HCT116 (cell line): ENCODE measurements around the gene DUSP16. TPM values are rescaled to one million over a fixed set of nuclear protein-coding genes. Genes with fewer than 3 reads are reported as not detected.

Source experiments
- ATAC-seq: fragments of 200-7000 bp; cut with Tn5 transposase; 2 replicates; pipeline ENCODE4 v1.9.1; 2020; ENCODE audit warnings: mild to moderate bottlenecking, moderate library complexity
- BruUV-seq: library from RNA; stranded (reverse); fragments of 400-500 nt; replicated peaks from 2 replicates; lab custom pipeline; 2021; lab: Mats Ljungman, UMichigan
- CTCF ChIA-PET: fragments of 300-600 bp; sonication (Branson Sonifier 250); formaldehyde crosslinking; loops from one replicate; lab custom pipeline; 2021; ENCODE audit warnings: antibody characterized with exemption; lab: Charles Lee
- POLR2A ChIA-PET: fragments of 300-600, 350-600 bp; sonication (Branson Sonifier 250); formaldehyde crosslinking; loops from one replicate; lab custom pipeline; 2021; ENCODE audit warnings: antibody characterized with exemption; lab: Charles Lee
- RAD21 ChIA-PET, 2 experiments: fragments of 300-600 bp; sonication (Branson Sonifier 250); formaldehyde crosslinking; loops; one replicate each; lab custom pipeline; 2023; ENCODE audit warnings: low total read pairs in 2 of 2; ENCODE audit not compliant: uncharacterized antibody in 2 of 2, unreplicated experiment in 2 of 2, low non-redundant PET in 1 of 2; lab: Charles Lee
- DNase-seq: peaks from one replicate; pipeline ENCODE4 v3.0.0-alpha.2; 2010; ENCODE audit warnings: low read depth, low spot score
- H2AFZ ChIP-seq: fragments of 200-600 bp; shearing (Covaris generic), sonication (generic); 2 replicates; pipeline ENCODE4 v1.6.1; 2017; ENCODE audit warnings: low read depth, mixed run types, mixed read lengths, antibody characterized with exemption, low read length; ENCODE audit not compliant: poor library complexity, severe bottlenecking
- H3K27ac ChIP-seq: 2 replicates; pipeline ENCODE4 v1.5.1; 2012; ENCODE audit warnings: low read depth, low read length
- H3K27me3 ChIP-seq: fragments of 200-600 bp; sonication (generic); 2 replicates; pipeline ENCODE4 v1.6.1; 2016; ENCODE audit warnings: mixed run types, low read length, mixed read lengths; ENCODE audit not compliant: insufficient read depth
- H3K36me3 ChIP-seq, 2 experiments: fragments of 200-500 bp in 1 of 2; fragments of 200-600 bp in 1 of 2; sonication (Bioruptor generic) in 1 of 2; sonication (generic) in 1 of 2; 2 replicates each; pipeline versions ENCODE4 v1.5.1 to v1.6.1; 2014 to 2016; ENCODE audit warnings: low read length in 2 of 2, inconsistent platforms in 1 of 2, mixed read lengths in 1 of 2, mixed run types in 1 of 2; ENCODE audit not compliant: insufficient read depth in 2 of 2, control insufficient read depth in 1 of 2
- H3K4me1 ChIP-seq, 2 experiments: fragments of 200-600 bp in 1 of 2; sonication (generic) in 1 of 2; 2 replicates each; pipeline versions ENCODE4 v1.5.1 to v1.6.1; 2012 to 2017; ENCODE audit warnings: low read length in 2 of 2, inconsistent platforms in 1 of 2, mild to moderate bottlenecking in 1 of 2, mixed read lengths in 1 of 2, mixed run types in 1 of 2, moderate library complexity in 1 of 2; ENCODE audit not compliant: insufficient read depth in 2 of 2, control insufficient read depth in 1 of 2
- H3K4me2 ChIP-seq: fragments of 200-600 bp; sonication (generic); 2 replicates; pipeline ENCODE4 v1.6.1; 2017; ENCODE audit warnings: mixed run types, low read length, mixed read lengths
- H3K4me3 ChIP-seq, 2 experiments: fragments of 200-600 bp in 1 of 2; sonication (generic) in 1 of 2; replicated peaks in 1 of 2; 2 replicates each; pipeline ENCODE4 v1.5.1; 2011 to 2016; ENCODE audit warnings: low read length in 2 of 2, control low read depth in 1 of 2, low read depth in 1 of 2, mild to moderate bottlenecking in 1 of 2, mixed read lengths in 1 of 2, mixed run types in 1 of 2
- H3K79me2 ChIP-seq: fragments of 200-600 bp; sonication (generic); 2 replicates; pipeline ENCODE4 v1.6.1; 2017; ENCODE audit warnings: mild to moderate bottlenecking, mixed run types, low read length, moderate library complexity, mixed read lengths; ENCODE audit not compliant: insufficient read depth
- H3K9ac ChIP-seq: fragments of 200-600 bp; sonication (generic); 2 replicates; pipeline ENCODE4 v1.6.1; 2016; ENCODE audit warnings: low read length, mixed read lengths
- H3K9me2 ChIP-seq: fragments of 200-600 bp; sonication (generic), shearing (Covaris generic); 2 replicates; pipeline ENCODE4 v1.6.1; 2017; ENCODE audit warnings: mixed run types, mild to moderate bottlenecking, moderate library complexity; ENCODE audit not compliant: insufficient read depth
- H3K9me3 ChIP-seq, 2 experiments: fragments of 200-500 bp in 1 of 2; fragments of 200-600 bp in 1 of 2; sonication (Bioruptor generic) in 1 of 2; sonication (generic) in 1 of 2; 2 replicates each; pipeline ENCODE4 v1.6.1; 2014 to 2017; ENCODE audit warnings: low read length in 2 of 2, mixed read lengths in 2 of 2, inconsistent platforms in 1 of 2, low read depth in 1 of 2, mild to moderate bottlenecking in 1 of 2, mixed run types in 1 of 2, moderate library complexity in 1 of 2; ENCODE audit not compliant: control insufficient read depth in 1 of 2, insufficient read depth in 1 of 2
- H4K20me1 ChIP-seq: fragments of 200-600 bp; sonication (generic), shearing (Covaris generic); 2 replicates; pipeline ENCODE4 v1.6.1; 2017; ENCODE audit warnings: mixed run types, mild to moderate bottlenecking, moderate library complexity; ENCODE audit not compliant: insufficient read depth
- CTCF ChIP-seq, 3 experiments: fragments of 200-600 bp in 1 of 3; sonication (generic) in 1 of 3; IDR thresholded peaks in 2 of 3; conservative IDR thresholded peaks in 1 of 3; 2 replicates each; pipeline ENCODE4 v1.5.1; 2012 to 2017; ENCODE audit warnings: low read depth in 2 of 3, low read length in 2 of 3, antibody characterized with exemption in 1 of 3, borderline replicate concordance in 1 of 3, control low read depth in 1 of 3, mild to moderate bottlenecking in 1 of 3, mixed read lengths in 1 of 3, mixed run types in 1 of 3, moderate library complexity in 1 of 3; ENCODE audit not compliant: insufficient read depth in 1 of 3
- EGR1 ChIP-seq: IDR thresholded peaks from 2 replicates; pipeline ENCODE4 v1.6.1; 2012; ENCODE audit warnings: low read depth
- intact Hi-C: fragments of 100-400 bp; cut with micrococcal nuclease; formaldehyde crosslinking; loops from 2 replicates; pipeline ENCODE4 v1.10.0; 2022
- total RNA-seq: library from RNA; stranded (reverse); gene quantifications from one replicate; pipeline ENCODE4 v1.2.1, GENCODE V29; 2021; ENCODE audit not compliant: unreplicated experiment

Gene DUSP16
- total RNA-seq, 1 experiment from 2014 or later = 13.4 TPM

GRCh38 chr12:12492547-12492946, 70.1 kb downstream of the DUSP16 start:
- no peaks in the 10 kb centered on the region for H3K9me3 ChIP-seq
- no peaks in the 10 kb centered on the region for H3K9me2 ChIP-seq
- H2AFZ ChIP-seq = no peak overlapping the region
- H3K9ac ChIP-seq = no peak overlapping the region
- no peaks in the 10 kb centered on the region for H3K27me3 ChIP-seq
- H3K36me3 ChIP-seq = no peaks in the 10 kb centered on the region
- no peak overlapping the region for H3K4me3 ChIP-seq
- no peak overlapping the region for H3K4me2 ChIP-seq
- intact Hi-C loops = no loop called here
- RAD21 ChIA-PET = no interaction called here
- no peaks in the 10 kb centered on the region for H3K4me1 ChIP-seq
- POLR2A ChIA-PET = no interaction called here
- CTCF ChIA-PET = no interaction called here
- no peak for ATAC-seq
- no peak for TF ChIP-seq CTCF (IDR thresholded peaks at IDR 0.05 in 2 of 3, conservative IDR thresholded peaks at IDR 0.05 in 1 of 3; ENCODE audit: borderline replicate concordance in 1 of 3, insufficient read depth in 1 of 3, low read depth in 2 of 3, low read length in 2 of 3)
- H3K79me2 ChIP-seq = no peaks in the 10 kb centered on the region
- BruUV-seq = no TSS peak
- no peak overlapping the region for H3K27ac ChIP-seq
- H4K20me1 ChIP-seq = no peaks in the 10 kb centered on the region
- no peak for DNase-seq

GRCh38 chr12:12491606-12492005, 71.1 kb downstream of the DUSP16 start:
- no peaks in the 10 kb centered on the region for H3K27me3 ChIP-seq
- no peak overlapping the region for H3K4me3 ChIP-seq
- intact Hi-C loops = no loop called here
- H3K9me3 ChIP-seq = no peaks in the 10 kb centered on the region
- H3K36me3 ChIP-seq = no peaks in the 10 kb centered on the region
- no peaks in the 10 kb centered on the region for H3K4me1 ChIP-seq
- no peak for ATAC-seq
- no peak for TF ChIP-seq EGR1
- TF ChIP-seq, all 23 proteins: peak for 0
- POLR2A ChIA-PET = no interaction called here
- H3K27ac ChIP-seq = no peak overlapping the region
- no peak for DNase-seq
- no peak overlapping the region for H3K9ac ChIP-seq
- H4K20me1 ChIP-seq = no peaks in the 10 kb centered on the region
- no TSS peak for BruUV-seq
- H2AFZ ChIP-seq = no peak overlapping the region
- no peaks in the 10 kb centered on the region for H3K79me2 ChIP-seq
- CTCF ChIA-PET = no interaction called here
- no peaks in the 10 kb centered on the region for H3K9me2 ChIP-seq
- RAD21 ChIA-PET = no interaction called here
- no peak overlapping the region for H3K4me2 ChIP-seq
